ENCODE results near the gene BCAN.
"Not testable (repeated sequence)": the region's sequence is repeated elsewhere in the genome, so short reads cannot be mapped to it uniquely, and the experiment has no call there.

The BCAN gene

DNA sequence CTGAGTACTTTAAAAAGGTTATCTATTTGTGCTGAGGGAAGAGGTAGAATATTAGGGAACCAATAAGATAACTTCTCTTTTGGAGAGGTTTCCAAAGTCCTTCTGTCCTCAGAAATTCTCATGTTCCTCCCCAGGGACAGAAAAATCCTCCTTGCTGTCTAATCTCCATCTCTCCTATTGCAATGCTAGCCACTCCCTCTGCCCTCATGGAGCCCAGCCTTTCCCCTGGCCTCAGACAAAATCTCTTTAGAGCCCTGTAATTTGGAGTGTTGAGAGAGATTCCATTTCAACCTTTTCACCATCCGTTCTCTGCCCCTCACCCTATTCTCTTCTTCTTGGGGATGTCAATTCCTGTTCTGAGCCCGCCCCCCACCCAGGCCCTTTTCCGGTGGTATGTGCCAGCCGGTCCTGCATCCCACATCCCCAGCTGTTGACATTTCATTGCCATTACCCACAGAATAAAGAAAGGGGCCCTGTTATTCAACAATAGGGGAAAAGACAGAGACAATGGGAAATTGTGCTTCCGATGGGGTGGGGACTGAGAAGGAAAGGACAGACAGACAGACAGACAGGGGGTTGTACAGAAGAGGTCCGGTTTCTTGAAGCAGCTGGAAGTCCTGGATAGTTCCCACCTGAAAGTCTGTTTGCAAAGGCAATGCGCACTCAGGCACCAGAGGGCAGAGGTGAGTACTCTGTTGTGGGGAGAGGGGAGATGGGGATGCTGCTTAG, 22.9 kb upstream of the BCAN start, which contains the start of gene HAPLN2:
HAPLN2 (plus strand) TSS at position 563 of the 729 bp plus-strand sequence. CDS start 4,076 bp downstream, outside the sequence.
- no peak for DNase-seq

- no peak for DNase-seq
These were observed 22.3 kb upstream of the BCAN start for GRCh38 chr1:156619582-156619955.

DNA sequence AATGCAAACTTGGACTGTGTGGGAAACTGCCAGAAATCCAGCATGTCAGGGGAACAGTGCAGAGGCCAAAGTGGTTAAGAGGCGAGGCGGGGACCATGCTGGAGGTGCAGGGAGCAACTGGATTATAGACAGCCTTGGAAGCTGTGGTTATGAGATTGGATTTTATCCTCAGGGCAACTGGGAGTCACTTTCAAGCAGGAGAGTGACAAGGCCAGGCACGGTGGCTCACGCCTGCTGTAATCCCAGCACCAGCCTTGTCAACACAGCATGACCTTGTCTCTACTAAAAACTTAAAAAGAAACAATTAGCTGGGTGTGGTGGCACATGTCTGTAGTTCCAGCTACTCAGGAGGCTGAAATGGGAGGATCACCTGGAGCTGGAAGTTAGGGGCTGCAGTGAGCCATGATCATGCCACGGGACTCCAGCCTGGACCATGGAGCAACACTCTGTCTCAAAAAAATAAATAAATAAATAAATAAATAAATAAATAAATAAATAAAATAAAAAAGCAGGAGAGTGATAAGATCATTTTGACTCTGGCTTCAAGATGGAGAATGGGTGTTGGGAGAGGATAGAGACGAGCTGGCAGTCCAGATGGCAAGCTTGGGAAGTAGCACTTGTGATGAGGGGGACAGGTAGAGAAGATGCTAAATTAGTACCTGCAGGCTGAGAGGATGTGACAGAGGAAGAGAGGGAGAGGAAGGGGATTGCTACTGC, 19.2 kb upstream of the BCAN start:
- no peak for DNase-seq

DNA sequence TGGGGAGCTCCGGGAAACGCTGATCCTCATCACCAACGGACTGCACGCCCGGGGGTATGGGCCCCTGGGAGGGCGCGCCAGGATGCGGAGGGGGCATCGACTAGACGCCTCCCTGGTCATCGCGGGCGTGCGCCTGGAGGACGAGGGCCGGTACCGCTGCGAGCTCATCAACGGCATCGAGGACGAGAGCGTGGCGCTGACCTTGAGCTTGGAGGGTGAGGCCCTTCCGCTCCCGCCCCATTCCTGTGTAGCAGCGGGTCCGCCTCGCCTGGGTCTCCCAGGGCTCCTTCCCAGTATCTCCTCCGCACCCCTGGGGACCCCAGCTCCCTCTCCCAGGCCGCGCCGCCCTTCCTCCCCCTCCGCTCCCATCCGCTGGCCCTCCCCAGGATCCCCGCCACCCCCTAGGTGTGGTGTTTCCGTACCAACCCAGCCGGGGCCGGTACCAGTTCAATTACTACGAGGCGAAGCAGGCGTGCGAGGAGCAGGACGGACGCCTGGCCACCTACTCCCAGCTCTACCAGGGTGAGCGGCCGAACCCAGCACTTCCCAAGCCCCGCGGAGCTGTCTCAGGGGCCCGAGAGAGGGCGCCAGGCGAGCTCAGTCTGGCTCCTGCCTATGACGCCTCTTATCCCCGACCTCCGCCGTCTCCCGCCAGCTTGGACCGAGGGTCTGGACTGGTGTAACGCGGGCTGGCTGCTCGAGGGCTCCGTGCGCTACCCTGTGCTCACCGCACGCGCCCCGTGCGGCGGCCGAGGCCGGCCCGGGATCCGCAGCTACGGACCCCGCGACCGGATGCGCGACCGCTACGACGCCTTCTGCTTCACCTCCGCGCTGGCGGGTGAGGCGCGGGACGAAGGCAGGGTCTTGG, 17.7 kb upstream of the BCAN start:
- no peak for DNase-seq

DNA sequence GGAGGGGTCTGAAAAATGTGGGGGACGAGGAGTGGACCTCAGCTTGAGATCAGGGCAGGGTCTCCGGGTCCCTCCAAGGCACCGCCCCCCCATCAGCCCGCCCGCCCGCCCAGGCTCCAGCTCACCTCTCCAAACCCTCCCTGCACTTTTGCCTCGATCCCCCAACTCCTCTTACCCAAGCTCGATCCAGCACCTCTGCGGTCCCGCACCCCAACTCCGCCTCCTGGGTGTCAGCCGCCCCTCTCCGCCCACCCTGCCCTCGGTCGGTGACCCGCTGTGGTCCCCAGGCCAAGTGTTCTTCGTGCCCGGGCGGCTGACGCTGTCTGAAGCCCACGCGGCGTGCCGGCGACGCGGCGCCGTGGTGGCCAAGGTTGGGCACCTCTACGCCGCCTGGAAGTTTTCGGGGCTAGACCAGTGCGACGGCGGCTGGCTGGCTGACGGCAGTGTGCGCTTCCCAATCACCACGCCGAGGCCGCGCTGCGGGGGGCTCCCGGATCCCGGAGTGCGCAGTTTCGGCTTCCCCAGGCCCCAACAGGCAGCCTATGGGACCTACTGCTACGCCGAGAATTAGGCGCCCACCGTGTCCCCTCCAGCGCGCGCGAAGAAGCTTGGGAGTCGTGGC, 17.0 kb upstream of the BCAN start:
- DNase-seq, result no peak

DNA sequence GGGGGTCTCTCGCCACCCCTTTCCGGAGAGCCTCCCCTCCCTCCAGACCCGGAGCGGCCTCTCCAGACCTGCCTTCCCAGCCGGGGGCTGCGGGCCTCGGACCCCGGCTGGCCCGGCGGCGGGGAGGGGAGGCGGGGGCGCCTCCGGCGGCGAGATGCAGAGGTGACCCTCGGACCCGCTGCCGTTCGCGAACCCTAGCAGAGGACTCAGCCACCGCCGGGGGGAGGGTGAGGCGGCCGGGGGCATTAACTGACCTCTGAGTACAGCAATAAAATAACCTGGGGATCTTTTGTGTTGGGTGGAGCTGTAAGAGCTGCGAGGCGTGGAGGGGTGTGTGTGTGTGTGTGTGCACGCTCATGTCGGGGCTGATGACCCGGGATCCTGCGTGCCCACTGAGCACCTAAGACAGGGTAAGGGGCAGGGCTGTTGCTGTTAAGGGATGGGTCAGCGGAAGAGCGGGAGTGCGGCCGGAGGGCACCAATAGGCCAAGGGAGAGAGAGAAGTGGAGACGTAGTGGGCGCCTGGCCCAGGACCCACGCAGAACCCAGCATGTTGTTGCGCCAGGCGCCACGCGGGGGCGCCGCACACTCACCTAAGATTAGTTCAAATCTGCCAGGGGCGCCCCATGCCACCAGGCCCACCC, 16.4 kb upstream of the BCAN start:
- no peak for DNase-seq

- DNase-seq, result no peak
These were observed 15.9 kb upstream of the BCAN start for GRCh38 chr1:156626079-156626438.

DNA sequence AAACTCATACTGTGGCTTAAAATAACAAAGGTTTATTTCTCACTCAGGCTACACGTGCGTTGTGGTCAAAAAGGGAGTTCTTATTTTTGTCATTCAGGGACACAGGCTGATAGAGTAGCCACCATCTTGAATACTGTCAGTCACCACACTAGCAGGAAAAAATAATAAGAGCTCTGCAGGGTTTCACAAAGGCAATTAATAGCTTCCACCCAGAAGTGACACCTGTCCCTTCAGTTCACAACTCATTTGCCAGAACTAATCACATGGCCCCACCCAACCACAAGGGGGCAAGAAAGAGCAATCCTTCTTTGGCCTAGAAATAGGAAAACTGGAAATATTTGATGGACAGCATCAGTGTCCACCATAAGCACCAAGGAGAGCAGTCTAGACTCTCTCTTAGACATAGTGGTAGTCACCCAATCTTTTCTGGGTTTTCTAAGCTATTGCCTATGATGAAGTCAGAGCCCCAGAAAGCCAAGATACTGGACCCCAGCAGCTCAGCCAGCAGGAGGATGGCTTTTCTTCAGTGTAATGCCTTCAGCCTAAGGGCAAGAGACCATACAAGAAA, 14.5 kb upstream of the BCAN start:
- no peak for DNase-seq

DNA sequence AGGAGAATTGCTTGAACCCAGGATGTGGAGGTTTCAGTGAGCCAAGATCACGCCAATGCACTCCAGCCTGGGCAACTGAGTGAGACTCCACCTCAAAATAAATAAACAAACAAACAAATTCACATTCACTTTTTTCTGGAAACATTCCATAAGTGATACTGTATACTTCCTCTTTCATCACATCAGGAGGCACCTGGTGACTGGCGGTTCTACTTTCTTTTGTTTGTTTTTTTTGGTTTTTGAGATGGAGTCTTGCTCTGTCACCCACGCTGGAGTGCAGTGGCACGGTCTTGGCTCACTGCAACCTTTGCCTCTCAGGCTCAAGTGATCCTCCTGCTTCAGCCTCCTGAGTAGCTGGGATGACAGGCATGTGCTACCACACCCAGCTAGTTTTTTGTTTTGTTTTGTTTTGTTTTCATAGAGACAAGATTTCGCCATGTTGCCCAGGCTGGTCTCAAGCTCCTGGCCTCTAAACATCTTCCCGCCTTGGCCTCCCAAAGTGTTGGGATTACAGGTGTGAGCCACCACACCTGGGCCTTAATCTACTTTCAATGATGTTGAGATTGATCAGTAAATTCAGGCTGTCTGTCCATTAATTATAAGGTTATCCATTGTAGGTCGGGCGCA, 12.0 kb upstream of the BCAN start:
- DNase-seq, result no peak

- DNase-seq, result not testable (repeated sequence)
These were observed 10.8 kb upstream of the BCAN start for GRCh38 chr1:156631152-156631551.

DNA sequence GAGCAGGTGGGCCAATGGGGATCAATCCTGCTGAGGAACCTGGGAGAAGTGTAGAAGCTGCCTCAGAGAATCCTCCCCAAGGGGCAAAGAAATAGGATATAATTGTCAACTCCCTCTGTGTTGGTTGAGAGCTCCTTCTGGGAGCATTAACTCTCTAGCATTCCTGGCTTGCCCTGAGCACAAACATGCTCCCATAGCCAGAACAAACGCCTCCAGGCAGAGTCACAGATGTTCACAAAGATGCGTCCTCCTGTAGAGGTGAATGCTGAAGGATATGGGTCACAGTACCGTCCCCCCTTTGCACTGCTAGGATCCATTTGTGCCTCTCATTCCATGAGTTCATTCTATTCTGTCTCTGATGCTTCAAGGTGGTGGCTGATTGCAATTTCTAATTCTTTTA, 9.6 kb upstream of the BCAN start:
- DNase-seq, result no peak

DNA sequence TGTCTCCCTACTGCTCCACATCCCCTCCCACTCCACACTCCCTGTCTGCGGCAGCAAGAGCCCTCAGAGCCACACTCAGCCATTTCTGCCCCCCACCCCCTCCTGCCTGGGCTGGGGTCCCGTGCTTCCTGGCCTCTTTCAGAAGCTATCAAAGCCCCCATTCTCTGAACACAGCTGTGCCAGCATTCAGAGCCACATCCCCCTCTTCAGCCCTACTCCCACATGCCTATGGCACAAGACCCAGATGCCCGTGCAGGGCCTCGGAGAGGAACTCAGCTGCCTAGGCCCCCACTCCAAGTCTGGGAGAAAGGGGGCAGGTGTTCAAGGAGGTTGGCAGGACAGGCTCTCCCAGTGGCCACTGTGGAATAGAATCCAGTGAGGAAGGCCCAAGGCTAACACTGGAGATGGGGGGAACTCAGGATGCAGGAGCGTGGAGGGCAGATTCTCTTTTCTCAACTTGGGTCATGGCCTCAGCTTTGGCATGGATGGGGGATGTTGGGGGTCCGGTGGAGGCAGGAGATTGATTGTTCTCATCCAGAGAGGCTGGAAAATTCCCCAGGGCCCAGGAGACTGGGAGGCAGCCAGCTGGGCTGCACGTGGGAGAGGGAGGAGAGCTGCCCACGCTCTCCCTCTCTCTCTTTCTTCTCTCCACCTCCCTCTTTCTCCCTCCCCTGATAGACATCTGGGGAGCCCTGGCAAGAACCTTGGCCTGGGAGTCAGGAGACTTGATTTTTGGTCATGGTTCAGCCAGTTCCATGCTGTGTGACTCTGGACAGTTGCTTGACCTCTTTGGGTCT, 3.5 kb upstream of the BCAN start:
- no peak for DNase-seq

GRCh38 chr1:156639601-156640101, 2.3 kb upstream of the BCAN start:
- DNase-seq, result no peak

GRCh38 chr1:156640842-156641706, 843 bp upstream of the BCAN start:
- no peak for DNase-seq

DNA sequence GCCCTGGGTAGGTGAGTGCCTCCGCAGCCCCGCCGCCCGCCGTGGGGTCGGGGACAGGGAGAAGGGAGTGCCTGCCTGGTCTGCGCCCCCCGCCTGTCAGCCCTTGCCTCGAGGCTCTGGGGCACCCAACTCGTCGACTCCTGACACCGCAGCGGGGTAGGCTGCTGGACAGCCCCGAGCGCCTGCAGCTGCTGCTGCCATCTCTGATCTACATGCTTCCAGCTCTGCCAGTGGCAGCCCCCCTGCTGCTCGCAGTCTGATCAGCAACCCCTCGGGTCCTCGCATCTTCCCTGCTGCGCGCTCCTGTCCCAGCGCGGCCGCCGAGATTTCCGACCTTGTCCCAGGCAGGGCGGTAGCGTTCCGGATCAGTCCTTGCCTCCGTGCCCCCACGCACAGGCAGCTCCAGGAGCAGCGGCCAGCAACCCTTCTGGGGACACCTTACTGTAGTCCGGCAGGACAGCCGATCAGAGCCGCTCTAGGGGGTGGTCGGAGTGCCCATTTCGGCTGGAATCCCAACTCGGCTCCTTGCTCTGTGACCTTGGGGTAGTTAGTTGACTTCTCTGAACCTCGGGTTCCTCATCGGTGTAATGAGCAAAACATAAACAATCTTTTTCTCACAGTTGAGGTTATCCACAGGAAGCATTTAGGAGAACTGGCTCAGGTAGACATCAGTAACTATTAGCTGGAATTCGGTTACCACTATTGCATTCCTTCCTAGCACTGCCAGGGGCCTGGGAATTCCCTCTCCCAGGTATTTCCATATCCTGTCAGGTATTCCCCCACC, 540 bp downstream of the BCAN start:
- no peak for DNase-seq

DNA sequence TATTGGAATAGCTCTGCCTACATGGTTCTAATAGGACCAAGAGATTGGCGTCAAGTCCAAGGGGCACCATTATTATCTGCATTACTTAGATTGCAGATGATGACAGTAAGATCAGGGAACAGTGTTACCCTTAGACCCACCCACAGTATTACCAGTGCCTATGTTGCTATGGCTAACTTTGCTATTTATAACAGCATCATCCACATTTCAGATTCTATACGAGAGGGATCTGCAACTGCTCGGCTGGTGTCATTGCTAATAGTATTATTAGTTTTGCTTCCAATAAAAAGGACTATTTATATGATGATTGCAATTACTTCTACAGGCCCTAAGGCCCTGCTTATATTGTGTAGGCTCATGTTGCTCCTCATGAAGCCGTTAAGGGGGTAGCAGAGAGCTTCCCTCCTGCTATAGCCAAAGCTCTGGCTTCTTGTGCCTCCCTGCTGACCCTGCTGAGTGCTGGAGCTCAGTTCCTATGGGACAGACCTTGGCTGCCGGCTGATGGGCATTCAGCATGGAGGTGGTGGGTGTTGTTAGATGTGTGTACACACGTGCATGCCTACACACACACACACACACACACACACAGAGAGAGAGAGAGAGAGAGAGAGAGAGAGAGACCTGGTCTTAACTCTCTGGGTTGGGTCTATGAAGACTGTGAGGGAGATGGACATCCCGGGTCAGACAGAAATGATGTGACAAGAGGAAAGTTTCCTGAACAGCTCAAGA, 1.3 kb downstream of the BCAN start:
- DNase-seq, result no peak

GRCh38 chr1:156643778-156644092, 1.8 kb downstream of the BCAN start:
- DNase-seq, result no peak

- no peak for DNase-seq
These were observed 2.2 kb downstream of the BCAN start for GRCh38 chr1:156644146-156644545.
